GM12864 (cell line): Measurements from ENCODE around the gene LMTK3.
A peak's percentile ranks its signal among the peaks of the same experiment; 100 is the strongest.

Experiments used
- DNase-seq: peaks from one replicate; pipeline ENCODE4 v3.0.0-alpha.2; 2011; ENCODE audit warnings: low read depth
- H3K4me3 ChIP-seq: 2 replicates; pipeline ENCODE4 v1.5.1; 2011; ENCODE audit warnings: mild to moderate bottlenecking, low read depth, low read length, control low read depth
- TF ChIP-seq, protein P1 (sequence below): IDR thresholded peaks from 2 replicates; pipeline ENCODE4 v1.5.1; 2011; ENCODE audit warnings: low read depth, mild to moderate bottlenecking, moderate library complexity, low read length, control low read depth, inconsistent platforms; ENCODE audit errors: missing control alignments

Gene LMTK3

DNA sequence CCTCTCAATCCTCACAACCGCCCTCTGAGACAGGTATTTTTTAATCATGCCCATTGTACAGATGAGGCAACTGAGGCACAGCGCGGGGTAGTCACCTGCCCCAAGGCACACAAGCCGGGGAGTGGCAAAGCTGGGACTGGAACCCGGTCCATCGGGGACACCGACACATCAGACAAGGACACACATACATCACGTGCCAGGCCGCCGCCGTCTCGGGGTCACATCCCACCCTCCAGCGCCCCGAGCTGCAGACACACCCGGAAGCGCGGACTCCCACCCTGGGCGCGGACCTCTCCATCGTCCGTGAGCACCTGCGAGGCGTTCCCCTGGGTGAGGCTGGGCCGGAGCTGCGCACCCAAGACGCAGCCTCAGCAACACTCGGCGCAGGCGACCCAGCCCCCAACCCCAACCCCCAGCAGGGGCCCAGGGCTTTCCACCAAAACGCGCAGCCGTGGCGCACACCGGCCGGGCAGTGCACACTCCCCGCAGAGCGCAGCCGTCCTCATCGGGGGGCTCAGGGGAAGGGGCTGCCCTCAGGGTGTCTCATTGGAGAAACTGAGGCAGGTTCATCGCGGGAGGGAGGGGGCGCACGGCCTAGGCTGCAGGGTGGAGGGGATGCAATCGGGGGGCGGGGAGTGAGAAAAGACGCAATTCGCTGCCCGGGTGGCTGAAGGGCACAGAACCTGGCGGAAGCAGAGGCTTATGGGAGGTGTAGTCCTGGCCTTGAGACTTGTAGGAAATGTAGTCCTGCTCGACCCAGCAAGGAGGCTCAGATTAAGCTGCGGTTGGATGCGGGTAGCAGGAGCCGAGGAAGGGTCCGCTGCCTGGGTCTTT lies 1.9 kb upstream of the LMTK3 start:
- TF ChIP-seq, protein P1, sequence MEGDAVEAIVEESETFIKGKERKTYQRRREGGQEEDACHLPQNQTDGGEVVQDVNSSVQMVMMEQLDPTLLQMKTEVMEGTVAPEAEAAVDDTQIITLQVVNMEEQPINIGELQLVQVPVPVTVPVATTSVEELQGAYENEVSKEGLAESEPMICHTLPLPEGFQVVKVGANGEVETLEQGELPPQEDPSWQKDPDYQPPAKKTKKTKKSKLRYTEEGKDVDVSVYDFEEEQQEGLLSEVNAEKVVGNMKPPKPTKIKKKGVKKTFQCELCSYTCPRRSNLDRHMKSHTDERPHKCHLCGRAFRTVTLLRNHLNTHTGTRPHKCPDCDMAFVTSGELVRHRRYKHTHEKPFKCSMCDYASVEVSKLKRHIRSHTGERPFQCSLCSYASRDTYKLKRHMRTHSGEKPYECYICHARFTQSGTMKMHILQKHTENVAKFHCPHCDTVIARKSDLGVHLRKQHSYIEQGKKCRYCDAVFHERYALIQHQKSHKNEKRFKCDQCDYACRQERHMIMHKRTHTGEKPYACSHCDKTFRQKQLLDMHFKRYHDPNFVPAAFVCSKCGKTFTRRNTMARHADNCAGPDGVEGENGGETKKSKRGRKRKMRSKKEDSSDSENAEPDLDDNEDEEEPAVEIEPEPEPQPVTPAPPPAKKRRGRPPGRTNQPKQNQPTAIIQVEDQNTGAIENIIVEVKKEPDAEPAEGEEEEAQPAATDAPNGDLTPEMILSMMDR: no peak
- H3K4me3 ChIP-seq: peak overlapping the region; percentile 60
- DNase-seq: peak; percentile 50

DNA sequence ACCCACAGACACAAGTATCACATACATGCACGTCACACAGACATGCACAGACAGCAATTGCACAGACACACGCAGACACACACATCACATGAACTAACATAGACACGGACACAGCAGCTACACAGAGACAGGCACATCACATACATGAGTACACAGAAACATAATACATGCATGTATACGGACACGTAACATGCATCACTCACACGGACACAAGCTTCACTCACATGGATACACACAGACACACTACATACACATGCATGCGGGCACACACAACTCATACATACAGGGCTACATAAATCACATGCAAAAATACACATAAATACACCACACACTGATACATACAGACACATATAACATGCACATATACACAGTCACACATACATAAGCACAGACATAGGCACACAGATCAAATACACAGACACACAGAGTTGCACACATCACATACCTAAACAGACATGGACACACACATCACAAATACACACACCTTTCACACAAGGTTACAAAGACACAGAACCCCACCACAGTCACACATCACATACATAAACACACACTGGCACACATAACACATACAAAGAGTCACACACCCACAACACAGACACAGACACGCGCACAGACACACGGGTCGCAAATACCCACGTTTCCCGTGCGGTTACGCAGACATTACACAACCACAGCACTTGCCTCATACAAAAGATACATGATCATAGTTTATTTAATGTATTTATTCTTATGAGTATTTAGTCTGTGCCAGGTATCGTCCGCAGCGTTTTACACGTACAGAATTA lies 1.1 kb upstream of the LMTK3 start:
- H3K4me3 ChIP-seq: peak overlapping the region; percentile 60; the same call in 1 of the 2 replicates

DNA sequence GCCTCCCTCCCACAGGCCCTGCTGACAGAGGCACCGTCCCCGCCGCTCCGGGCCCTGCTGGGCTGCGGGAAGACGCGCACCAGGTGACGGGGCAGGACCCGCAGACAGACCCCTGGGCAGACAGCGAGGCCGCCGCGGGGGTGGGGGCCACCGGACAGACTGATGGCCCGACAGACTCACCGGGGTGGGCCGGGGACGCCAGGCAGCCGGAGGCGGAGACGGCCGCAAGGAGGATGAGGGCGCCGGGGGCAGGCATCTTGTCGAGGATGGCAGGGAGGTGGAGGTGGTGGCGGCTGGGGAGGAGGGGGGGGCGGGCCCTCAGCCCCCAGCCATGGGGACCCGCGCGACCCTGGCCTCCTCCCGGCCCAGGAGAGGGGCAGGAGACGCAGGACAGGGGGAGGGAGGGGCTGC lies 309 bp downstream of the LMTK3 start:
- H3K4me3 ChIP-seq: no peak overlapping the region
- TF ChIP-seq, protein P1: no peak
- no peak for DNase-seq

More for the DNA sequence above, 1.1 kb upstream of the LMTK3 start:
- no peak for DNase-seq
- TF ChIP-seq, protein P1: no peak

DNA sequence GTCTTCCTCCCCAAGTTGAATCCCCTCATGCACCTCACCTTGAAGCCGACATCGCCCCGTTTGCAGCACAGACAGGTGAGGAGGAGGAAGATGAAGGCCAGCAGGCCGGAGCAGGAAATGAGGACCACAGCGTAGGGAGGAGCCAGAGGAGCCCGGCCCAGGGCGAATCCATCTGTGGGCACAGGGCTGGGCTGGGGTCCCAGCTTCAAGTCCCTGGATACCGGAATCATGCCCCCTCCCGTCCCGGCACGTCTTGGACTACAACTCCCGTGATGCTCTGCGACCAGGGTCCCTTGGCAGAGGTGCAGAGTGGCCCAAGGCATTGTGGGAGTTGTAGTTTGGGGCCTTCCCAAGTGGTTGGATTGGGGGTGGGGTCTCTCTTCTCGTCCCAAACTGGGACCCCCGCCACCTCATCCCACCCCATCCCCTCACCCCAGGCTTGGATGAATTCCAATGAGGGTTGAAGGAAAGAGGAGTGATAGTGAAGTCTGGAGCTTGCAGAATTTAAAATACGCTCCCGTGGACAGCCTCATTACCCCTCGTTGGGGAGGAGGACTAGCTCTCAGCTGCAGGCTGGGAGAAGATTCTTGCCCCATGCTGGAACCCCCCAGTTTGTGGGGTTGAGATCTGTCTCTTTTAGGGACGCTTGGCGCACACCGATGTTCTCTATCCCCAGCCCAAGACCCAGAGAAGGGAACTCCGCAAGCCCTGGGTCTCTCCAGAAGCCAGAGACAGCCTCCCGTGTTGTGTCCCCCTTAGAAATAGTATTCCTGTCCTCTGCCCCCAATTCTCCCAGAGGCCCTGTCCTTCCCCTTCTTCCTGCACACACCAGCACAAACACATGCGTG lies 990 bp downstream of the LMTK3 start:
- no peak for DNase-seq
- H3K4me3 ChIP-seq: no peak overlapping the region
- TF ChIP-seq, protein P1: no peak

DNA sequence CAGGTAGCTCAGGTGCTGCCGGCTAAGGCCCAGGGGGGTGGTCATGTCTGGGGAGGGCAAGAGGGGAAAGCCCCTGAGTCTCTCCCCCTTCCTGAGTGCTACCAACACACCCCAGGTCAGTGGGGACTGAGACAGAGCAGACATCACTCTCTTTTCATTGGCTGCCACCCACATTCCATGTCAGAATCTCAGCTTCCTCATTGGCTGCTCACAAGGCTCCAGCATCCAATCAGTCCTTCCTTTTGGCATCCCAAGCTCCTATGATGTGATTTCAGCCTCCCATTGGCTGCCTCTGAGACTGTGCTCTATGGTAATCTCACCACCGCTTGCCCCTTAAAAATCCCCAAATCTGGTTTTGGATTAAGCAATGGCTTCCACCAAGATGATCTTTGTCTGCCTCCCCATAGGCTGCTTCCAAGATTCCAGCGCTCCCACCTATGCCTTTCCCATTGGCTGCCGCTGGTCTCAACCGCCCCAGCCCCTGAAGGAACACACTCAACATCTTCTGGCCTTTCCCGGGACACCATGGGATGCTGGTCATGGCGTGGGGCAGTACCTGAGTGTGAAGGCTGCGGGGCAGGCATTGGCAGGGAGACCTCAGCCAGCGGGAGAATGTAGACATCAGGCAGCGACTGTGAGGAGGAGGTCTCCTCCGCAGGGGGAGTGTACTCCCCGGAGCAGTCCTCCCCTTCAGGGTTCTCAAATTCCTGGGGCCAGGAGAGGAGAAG lies 2.0 kb downstream of the LMTK3 start:
- DNase-seq: no peak
- H3K4me3 ChIP-seq: no peak overlapping the region
- TF ChIP-seq, protein P1: no peak

DNA sequence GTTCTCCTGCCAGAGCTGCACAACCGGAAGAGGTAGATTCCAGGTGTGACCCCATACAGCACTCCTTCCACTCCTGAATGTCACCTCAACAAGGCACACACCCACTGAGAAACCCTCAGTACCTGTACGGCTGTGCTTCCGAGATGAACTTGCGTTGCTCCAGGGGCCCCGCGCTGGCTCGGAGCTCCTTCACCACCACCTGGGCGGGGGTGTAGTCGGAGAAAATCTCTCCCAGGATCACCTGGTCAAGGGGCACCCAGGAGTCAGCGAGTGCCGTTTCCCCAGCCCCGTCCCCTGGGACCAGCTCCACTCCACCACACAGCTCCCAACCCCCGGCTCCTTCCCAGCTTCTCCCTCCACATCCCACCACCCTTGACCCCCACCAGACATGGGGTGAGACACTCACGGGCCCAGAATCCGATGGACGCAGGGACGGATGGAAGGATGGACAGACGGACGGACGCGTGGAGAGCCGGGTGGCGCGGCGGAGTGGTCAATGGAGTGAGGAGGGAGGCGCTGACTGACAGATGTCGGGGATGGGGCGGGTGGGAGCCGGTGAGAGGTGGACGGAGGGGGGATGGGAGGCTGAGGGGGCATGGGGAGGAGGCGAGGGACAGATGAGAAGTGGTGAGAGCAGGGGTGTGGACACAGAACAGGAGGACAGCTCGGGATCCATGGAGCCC lies 2.8 kb downstream of the LMTK3 start:
- TF ChIP-seq, protein P1: no peak
- DNase-seq: no peak
- no peak overlapping the region for H3K4me3 ChIP-seq
